GM21390 (cell line): ENCODE data around the gene TBC1D10A.

Source experiments
- ATAC-seq: cut with Tn5 transposase; IDR thresholded peaks from one replicate; pipeline ENCODE4 v1.9.1; 2021; ENCODE audit not compliant: unreplicated experiment

Gene TBC1D10A

GRCh38 chr22:30286813-30287647, 39.7 kb downstream of the TBC1D10A start:
- ATAC-seq, result no peak

DNA sequence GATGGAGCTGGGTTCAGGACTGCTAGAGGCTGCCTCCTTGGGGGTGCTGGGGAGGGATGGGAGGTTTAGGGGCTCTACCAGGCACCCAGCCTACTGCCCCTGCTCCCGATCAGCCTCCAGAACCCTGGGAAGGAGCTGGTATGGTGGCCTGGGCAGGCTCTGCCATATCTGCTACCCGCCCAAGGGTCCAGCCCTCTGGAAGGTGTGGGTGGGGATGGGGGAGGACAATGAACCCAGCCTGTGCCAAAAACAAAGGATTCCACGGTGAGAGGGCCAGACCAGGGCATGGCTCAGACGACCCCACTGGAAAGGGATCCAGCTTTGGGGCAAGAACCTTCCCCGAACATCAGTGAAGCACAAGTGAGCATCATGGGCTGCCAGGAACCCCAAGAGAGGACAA, 40.4 kb downstream of the TBC1D10A start:
- no peak for ATAC-seq

GRCh38 chr22:30285846-30286200, 40.9 kb downstream of the TBC1D10A start:
- ATAC-seq, result no peak

DNA sequence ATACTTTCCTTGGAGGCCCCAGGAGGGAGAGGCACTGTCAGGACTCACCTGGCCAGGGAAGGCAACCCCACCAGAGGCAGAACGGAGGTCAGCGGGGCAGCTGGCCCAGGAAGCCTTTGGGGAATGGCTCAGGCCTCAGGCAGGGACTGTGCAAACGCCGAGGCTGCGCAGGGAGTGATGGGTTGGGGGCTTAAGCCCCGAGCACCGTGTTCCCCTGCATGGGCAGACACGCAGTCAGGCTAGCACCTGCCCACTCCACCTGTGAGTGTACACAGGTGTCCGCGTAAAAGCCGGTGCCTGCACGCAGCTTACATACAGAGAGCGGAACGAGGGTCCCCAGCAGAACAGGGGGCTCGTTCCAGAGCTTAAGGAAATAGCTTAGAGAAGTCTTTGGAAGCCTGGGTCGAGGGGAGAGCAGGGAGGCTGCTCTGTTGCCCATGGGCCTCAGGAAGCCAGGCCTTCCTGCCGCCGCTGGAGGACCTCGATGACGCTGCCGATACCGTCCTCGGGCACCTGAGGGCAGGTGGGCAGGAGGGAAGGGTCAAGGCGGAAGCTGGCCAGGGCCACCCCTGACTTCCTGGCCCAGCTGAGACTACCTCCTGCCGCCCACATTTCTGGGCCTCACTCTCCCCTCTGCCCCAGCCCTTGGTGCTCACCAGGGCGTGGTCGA, 41.4 kb downstream of the TBC1D10A start:
- ATAC-seq, result no peak

- no peak for ATAC-seq
Observed at GRCh38 chr22:30284666-30285065, 42.1 kb downstream of the TBC1D10A start.

DNA sequence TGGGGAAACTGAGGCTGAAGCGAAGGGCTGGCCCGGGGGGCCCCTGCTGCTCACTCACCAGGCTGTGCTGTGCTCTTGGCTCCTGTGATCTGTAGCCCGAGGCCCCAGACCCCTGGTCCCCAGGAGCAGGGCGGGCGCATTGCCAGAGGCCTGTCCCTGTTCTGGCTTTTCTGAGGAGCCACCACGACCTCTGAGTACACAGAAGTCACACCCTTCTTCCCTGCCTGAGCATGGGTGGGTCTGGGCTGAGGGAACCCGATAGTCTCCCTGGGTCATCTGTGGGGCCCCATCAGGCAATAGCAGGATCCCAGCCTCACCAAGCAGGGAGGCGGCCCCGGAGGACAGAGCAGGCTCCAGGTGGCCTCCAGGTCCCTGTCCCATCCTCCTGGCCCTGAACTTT, 42.6 kb downstream of the TBC1D10A start:
- ATAC-seq, result no peak

DNA sequence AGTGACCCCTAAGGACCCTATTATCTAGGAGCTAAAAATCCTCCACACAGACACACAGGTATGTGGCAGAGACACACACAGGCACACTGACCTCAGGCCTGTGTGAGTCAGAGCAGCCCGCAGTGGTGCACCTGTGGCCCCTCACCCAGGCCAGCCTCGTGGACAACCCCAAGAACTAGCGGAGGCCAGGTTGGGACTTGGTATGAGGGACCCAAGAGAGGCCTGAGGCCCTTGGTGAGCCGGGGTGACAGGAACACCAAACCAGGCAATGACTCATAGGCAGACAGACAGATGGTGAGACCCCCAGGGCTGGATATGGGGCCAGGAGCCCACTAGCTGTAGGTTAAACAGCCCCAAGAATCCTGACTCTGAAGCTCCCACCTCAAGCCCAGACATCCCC, 43.4 kb downstream of the TBC1D10A start:
- no peak for ATAC-seq

- ATAC-seq, result no peak
Observed at GRCh38 chr22:30282616-30283046, 44.1 kb downstream of the TBC1D10A start.

- ATAC-seq, result no peak
Observed at GRCh38 chr22:30280505-30280904, 46.2 kb downstream of the TBC1D10A start.

GRCh38 chr22:30279932-30280331, 46.8 kb downstream of the TBC1D10A start:
- no peak for ATAC-seq

GRCh38 chr22:30279046-30279788, 47.5 kb downstream of the TBC1D10A start:
- ATAC-seq, result no peak

- ATAC-seq, result no peak
Observed at GRCh38 chr22:30277547-30278344, 49.0 kb downstream of the TBC1D10A start.

GRCh38 chr22:30276039-30276438, 50.7 kb downstream of the TBC1D10A start:
- no peak for ATAC-seq

GRCh38 chr22:30275625-30276024, 51.1 kb downstream of the TBC1D10A start:
- no peak for ATAC-seq

GRCh38 chr22:30274437-30274812, 52.3 kb downstream of the TBC1D10A start:
- no peak for ATAC-seq

- no peak for ATAC-seq
Observed at GRCh38 chr22:30273711-30274436, 52.9 kb downstream of the TBC1D10A start.

DNA sequence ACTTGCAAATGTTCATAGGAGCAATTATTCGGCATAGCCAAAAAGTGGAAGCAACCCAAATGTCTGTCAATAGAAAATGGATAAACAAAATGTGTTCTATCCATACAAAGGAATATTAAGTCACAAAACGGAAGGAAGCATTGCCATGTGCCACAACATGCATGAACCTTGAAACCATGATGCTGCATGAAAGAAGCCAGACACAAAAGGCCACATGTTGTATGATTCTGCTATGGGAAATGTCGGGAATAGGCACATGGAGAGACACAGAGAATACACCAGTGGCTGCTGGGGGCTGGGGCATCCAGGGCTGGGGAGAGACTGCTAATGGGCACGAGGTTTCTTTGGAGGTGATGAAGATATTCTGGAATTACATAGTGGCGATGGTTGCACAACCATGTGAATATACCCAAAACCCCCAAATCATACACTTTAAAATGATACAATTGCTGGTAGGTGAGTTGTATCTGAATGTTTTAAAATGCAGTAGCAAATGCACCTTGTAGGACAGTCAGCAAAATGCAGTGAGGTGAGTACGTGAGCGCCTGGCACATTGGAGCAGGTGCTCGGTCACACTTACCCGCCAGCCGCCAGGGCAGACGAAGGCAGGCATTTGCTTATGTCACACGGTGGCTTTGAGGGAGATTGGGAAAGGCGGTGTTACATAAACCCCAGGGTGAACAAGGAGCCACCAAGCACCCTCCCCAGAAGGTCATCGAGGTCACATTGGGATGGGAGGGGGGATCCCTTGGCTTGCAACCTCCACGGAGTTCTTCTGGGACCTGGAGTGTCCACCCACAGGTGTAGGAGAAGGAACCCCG, 53.8 kb downstream of the TBC1D10A start:
- ATAC-seq, result no peak

- no peak for ATAC-seq
Observed at GRCh38 chr22:30270832-30271231, 55.9 kb downstream of the TBC1D10A start.

DNA sequence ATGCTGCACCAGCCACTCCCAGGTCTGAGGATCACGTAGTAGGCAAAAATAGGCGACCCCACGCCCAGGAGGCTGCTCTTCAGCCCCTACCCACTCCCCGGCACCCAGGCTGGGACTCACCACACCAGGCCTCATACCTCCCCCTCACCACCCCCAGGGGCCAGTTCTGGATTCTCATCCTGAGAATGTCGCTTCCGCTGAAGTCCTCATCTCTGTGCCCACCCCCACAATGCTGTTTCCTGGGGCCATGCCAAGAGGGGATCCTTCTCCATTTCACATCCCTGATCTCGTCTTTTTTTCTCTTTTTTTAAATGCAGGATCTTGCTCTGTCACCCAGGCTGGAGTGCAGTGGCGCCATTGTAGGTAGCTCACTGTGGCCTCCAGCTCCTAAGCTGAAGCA, 58.4 kb downstream of the TBC1D10A start:
- no peak for ATAC-seq
